GM18868 (cell line): ENCODE measurements around the gene XKRX.

ENCODE experiments used
- ATAC-seq: cut with Tn5 transposase; IDR thresholded peaks from one replicate; pipeline ENCODE4 v1.9.1; 2021; ENCODE audit warnings: mild to moderate bottlenecking, moderate library complexity; ENCODE audit not compliant: unreplicated experiment

XKRX gene

GRCh38 chrX:100895365-100896075 lies 33.2 kb downstream of the XKRX start:
- ATAC-seq = peak; percentile 68

DNA sequence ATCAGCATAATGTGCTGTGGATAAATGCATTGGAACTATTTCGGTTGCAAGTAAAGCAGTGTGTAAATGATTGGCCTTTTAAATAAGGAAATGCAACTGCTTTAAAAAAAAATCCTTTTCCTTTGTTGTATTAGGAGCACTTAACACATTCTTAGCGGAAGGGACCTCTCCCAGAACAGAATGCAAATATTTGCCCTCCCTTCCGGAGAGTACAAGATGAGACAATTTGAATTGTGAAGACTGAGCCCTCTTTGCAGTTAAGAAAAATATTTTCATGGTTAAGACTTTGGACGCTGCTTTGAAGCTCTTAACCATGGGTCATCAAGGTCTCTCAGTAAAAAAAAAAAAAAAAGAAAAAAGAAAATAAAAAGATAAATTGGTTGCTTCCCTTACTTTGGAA lies 45.1 kb downstream of the XKRX start:
- no peak for ATAC-seq

DNA sequence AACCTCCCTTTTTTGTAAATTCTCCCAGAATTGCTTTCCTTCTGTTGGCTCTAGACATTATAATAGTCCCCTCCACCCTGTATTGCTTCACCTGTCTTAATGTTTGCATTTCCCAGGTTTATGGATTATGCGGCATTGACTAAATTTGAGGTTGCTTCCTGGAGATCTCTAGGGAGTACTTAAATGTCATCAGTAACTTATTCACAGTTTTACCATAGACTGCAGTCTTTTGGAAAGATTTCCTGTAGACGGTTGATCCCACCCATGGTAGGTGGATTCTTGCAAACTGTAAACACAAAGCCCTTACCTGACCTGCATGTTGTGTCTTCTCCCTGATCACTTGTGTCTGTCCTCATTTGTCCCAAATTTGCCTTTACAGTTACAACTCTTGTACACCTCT lies 48.3 kb downstream of the XKRX start:
- ATAC-seq = no peak

GRCh38 chrX:100874325-100874724 lies 54.4 kb downstream of the XKRX start, which contains the start of gene NOX1:
Gene NOX1, minus strand, starts transcription at chrX:100874359. Its CDS starts 220 bp downstream, at chrX:100874139.
- no peak for ATAC-seq

DNA sequence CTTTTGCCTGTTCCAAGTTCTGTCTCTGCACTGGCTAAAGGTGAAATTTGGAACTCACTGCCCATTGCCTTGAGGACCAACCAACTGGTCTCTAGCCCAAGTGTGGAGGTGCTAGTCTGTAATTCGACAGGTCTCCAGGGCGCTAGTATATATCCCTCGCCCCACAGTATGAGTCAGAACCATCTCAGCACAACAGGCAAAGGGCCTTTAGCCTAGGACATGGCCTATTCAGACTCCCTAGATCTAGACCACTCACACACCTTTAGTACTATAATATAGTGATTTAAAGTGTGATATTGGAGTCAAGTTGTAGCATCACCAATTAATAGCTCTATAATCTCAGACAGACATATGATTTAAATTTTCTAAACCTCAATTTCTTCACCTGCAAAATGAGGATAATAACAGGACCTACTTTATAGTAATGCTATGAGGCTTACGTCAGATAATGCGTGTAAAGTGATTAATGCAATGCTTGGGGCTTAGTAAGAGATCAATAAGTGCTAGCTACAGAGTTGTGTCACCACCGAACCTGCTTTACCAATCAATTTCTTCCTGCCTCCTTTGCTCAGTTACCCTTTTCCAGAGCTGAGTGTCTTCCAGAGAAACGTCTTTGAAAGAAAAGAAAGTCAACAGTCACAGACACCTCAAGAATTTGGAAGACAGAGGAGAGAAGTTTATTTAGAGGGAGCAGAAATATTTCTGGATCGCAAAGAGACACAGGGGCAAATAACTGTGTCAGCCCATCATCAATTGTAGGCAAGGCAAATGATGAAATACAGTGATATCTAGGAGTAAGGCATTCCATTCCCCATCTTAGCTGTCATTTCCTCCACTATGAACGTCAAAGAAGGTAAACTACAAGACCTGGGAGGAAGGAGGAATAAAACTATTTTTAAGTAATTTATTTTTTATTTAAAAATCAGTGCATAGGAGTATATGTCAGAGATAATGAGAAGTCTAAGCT lies 56.8 kb downstream of the XKRX start:
- ATAC-seq = no peak

DNA sequence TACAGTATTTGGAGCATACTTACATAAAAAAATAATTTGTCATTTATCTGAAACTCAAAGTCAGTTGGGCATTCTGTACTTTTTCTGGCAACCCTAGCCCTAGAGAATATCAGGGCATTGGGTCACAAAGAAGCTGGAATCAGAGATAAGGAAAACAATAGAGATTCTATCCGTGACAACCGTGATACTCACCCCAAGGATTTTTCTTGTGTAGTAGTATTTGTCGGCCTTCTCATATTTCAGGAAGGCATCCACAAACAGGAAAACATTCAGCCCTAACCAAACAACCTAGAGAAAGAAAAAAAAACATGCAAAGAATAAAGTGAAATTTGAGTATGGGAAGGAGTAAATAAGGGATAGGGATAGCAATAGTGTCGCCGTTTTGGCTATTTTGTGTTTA lies 58.2 kb downstream of the XKRX start:
- no peak for ATAC-seq

DNA sequence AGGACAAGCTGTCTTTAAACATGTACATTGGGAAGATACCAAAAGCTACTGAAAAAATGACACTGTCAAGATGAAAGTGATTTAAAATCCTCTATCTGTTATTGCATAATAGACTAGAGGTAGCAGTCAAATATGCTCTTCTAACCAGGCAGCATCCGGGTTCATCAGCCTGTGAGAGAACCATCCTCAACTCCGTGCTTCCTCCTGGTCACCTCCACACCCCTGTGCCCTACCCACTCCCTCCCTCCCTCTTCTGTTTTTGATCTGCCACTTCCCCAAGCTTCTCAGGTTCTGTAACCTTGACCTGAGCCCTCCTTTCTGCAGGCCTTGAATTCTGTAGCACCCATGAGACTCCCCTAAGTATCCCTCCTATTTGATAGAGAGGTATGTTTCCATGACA lies 60.4 kb downstream of the XKRX start:
- ATAC-seq = no peak

DNA sequence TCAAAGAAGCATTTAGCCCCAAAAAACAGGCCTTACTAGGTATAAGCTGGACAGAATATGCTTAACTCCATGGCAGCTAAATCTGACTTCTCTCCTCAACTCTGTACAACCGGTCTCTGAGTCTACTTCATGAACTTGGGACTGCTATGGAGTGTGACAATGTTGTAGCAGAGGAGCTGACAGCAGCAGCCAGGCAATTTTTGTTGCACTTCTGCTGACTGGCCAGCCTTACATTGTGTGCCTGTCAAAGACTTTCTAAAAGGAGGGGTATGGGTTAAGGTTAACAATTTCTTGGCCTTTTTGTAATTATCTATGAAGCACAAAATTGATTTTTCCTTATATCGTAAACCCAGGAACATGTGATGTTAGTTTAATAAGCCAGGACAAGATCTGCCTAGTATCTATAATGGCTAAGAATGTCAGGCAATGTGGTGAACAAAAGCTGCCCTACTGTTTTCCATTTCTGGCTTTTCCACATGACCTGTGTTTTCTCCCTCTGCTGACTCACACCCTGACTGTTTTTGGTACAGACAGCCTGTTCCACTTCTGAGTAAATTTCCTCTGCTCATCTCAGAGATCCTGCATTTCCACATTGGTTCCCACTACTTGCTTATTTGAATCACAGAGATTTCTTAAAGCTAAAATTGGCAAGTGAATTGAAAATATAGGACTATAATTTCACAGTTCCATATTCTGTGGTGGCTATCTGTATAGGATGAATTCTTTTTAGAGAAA lies 63.9 kb downstream of the XKRX start:
- no peak for ATAC-seq
